Spleen (tissue), 7 donors: Measurements from ENCODE around the gene PDAP1.

Experiments
- CTCF ChIP-seq, 11 experiments: fragments of 200-600 bp in 7 of 11; fragments of 450-650 bp in 4 of 11; sonication (generic) in 4 of 11; IDR thresholded peaks in 8 of 11; conservative IDR thresholded peaks in 3 of 11; 1 replicate in 7 of 11; 2 replicates in 4 of 11; pipeline versions ENCODE4 v1.4.0 to v1.8.0; 2016 to 2021; ENCODE audit warnings: antibody characterized with exemption in 11 of 11, inconsistent platforms in 4 of 11, mild to moderate bottlenecking in 1 of 11
- POLR2AphosphoS5 ChIP-seq, 3 donors: sonication (generic); formaldehyde crosslinking; IDR thresholded peaks; one replicate each; pipeline ENCODE4 v1.5.1; 2017; ENCODE audit warnings: antibody characterized with exemption in 3 of 3
- donor health status: DM: no; HTN: no; CAD: no; lungs with moderate emphysema.
- donor health status: DM: no; HTN: no; CAD: no.
- donor health status: DM: no; HTN: no; CAD: no.

GRCh38 chr7:99392046-99392445, 16.4 kb downstream of the PDAP1 start:
- TF ChIP-seq POLR2AphosphoS5 (IDR thresholded peaks at IDR 0.05) (no peak), CTCF (IDR thresholded peaks at IDR 0.05 in 8 of 11, conservative IDR thresholded peaks at IDR 0.05 in 3 of 11) (no peak)
